Fibroblast of lung (primary cell): ENCODE results near the gene PLCL1.

ENCODE experiments used
- CTCF ChIP-seq, 2 donors: IDR thresholded peaks in 1 of 2; conservative IDR thresholded peaks in 1 of 2; 1 replicate in 1 of 2; 2 replicates in 1 of 2; pipeline ENCODE4 v1.5.1; 2011 to 2012; ENCODE audit warnings: low read length in 2 of 2, control low read depth in 1 of 2, inconsistent platforms in 1 of 2, low read depth in 1 of 2, mild to moderate bottlenecking in 1 of 2
- EZH2 ChIP-seq: IDR thresholded peaks from 2 replicates; pipeline ENCODE4 v1.5.1; 2012; ENCODE audit warnings: low read length, control low read depth, mild to moderate bottlenecking; ENCODE audit errors: missing control alignments

- TF ChIP-seq CTCF (conservative IDR thresholded peaks at IDR 0.05 in 1 of 2, IDR thresholded peaks at IDR 0.05 in 1 of 2; ENCODE audit: low read depth in 1 of 2, low read length in 2 of 2) (no peak), EZH2 (no peak)
Measured at GRCh38 chr2:197835293-197835692, 30.9 kb downstream of the PLCL1 start.
